Choroid plexus epithelial cell (primary cell): ENCODE data around the gene RABGAP1.
A peak's percentile ranks its signal among the peaks of the same experiment; 100 is the strongest.

Experiments
- DNase-seq: peaks from one replicate; pipeline ENCODE4 v3.0.0-alpha.2; 2010; ENCODE audit warnings: low read depth
- H3K4me3 ChIP-seq: 2 replicates; pipeline ENCODE4 v1.5.1; 2011; ENCODE audit warnings: low read depth, mild to moderate bottlenecking, control low read depth, low read length, moderate library complexity
- CTCF ChIP-seq: conservative IDR thresholded peaks from 2 replicates; pipeline ENCODE4 v1.5.1; 2011; ENCODE audit warnings: low read depth, mild to moderate bottlenecking, control low read depth, inconsistent platforms, low read length, moderate library complexity

RABGAP1 gene

GRCh38 chr9:123111427-123112014 lies 170.7 kb downstream of the RABGAP1 start:
- H3K4me3 ChIP-seq: no peak overlapping the region
- TF ChIP-seq CTCF: no peak
- DNase-seq: no peak

GRCh38 chr9:123112015-123112975 lies 171.5 kb downstream of the RABGAP1 start:
- no peak for TF ChIP-seq CTCF
- H3K4me3 ChIP-seq: no peak overlapping the region
- peak; percentile 16 for DNase-seq

- no peak overlapping the region for H3K4me3 ChIP-seq
- no peak for TF ChIP-seq CTCF
- no peak for DNase-seq
Measured at GRCh38 chr9:123113185-123113584, 172.4 kb downstream of the RABGAP1 start.

- TF ChIP-seq CTCF: no peak
- no peak overlapping the region for H3K4me3 ChIP-seq
- no peak for DNase-seq
Measured at GRCh38 chr9:123115146-123115913, 174.5 kb downstream of the RABGAP1 start.

- TF ChIP-seq CTCF: no peak
- no peak overlapping the region for H3K4me3 ChIP-seq
- no peak for DNase-seq
Measured at GRCh38 chr9:123116036-123116435, 175.2 kb downstream of the RABGAP1 start.

GRCh38 chr9:123119566-123119965 lies 178.7 kb downstream of the RABGAP1 start:
- no peak for TF ChIP-seq CTCF
- no peak overlapping the region for H3K4me3 ChIP-seq
- peak; percentile 32 for DNase-seq
